Measurements from ENCODE around the gene ZNF91. TPM values are rescaled to one million over a fixed set of nuclear protein-coding genes. Genes with fewer than 3 reads are reported as not detected.
A peak's percentile ranks its signal among the peaks of the same experiment; 100 is the strongest.
"Not testable (repeated sequence)": the region's sequence is repeated elsewhere in the genome, so short reads cannot be mapped to it uniquely, and the experiment has no call there.

Gene ZNF91
- total RNA-seq = 10 to 100 TPM; 43.5 to 46.2 TPM

- peak; percentile 94 for DNase-seq
- Mint-ChIP-seq H3K9me3 (peaks cover 19% of the 10 kb centered on the region), H3K27ac (peak within 1 kb of the TSS; percentile 98), H3K4me1 (peaks cover 12% of the 10 kb centered on the region), H3K36me3 (ENCODE audit: low read depth) (peaks cover 47% of the 10 kb centered on the region), H3K27me3 (no peaks in the 10 kb centered on the region), H3K4me3 (peak within 1 kb of the TSS; percentile 96)
- ChIA-PET CTCF (interaction anchor here (0.5 to 1.1 kb wide), 4 partner anchors 192 to 1557 kb away, joined by 3 to 5 read pairs (median 3); partner anchors contain the start of genes ZNF675 and ZNF681), POLR2A (interaction anchor here (0.7 to 3.8 kb wide), 21 partner anchors 10 to 1889 kb away, joined by 3 to 43 read pairs (median 4); partner anchors contain the start of genes ZNF254, ZNF257, ZNF429 and ZNF43)
These were observed at the start of gene ZNF91 for GRCh38 chr19:23395041-23395721. Gene ZNF91, minus strand, starts transcription at chr19:23395471. Its CDS starts 117 bp downstream, at chr19:23395354.

GRCh38 chr19:23440791-23441190 lies 45.5 kb upstream of the ZNF91 start:
- CTCF ChIA-PET = no interaction called here
- no peaks in the 10 kb centered on the region for H3K27me3 Mint-ChIP-seq
- H3K4me3 Mint-ChIP-seq = no peak overlapping the region
- peaks cover 42% of the 10 kb centered on the region for H3K9me3 Mint-ChIP-seq
- POLR2A ChIA-PET = no interaction called here
- no peak overlapping the region for H3K27ac Mint-ChIP-seq
- H3K36me3 Mint-ChIP-seq (ENCODE audit: low read depth) = no peaks in the 10 kb centered on the region
- no peaks in the 10 kb centered on the region for H3K4me1 Mint-ChIP-seq
- DNase-seq = no peak

- Mint-ChIP-seq H3K4me3 (no peak overlapping the region), H3K27ac (no peak overlapping the region), H3K27me3 (no peaks in the 10 kb centered on the region), H3K4me1 (no peaks in the 10 kb centered on the region), H3K36me3 (ENCODE audit: low read depth) (no peaks in the 10 kb centered on the region), H3K9me3 (peaks cover 42% of the 10 kb centered on the region)
- ChIA-PET POLR2A (no interaction called here), CTCF (no interaction called here)
- DNase-seq = no peak
These were observed 44.9 kb upstream of the ZNF91 start for GRCh38 chr19:23440207-23440606.

- Mint-ChIP-seq H3K4me3 (no peak overlapping the region), H3K27ac (no peak overlapping the region), H3K9me3 (peaks cover 44% of the 10 kb centered on the region), H3K4me1 (no peaks in the 10 kb centered on the region), H3K36me3 (ENCODE audit: low read depth) (no peaks in the 10 kb centered on the region), H3K27me3 (no peaks in the 10 kb centered on the region)
- DNase-seq = no peak
- POLR2A ChIA-PET = no interaction called here
- CTCF ChIA-PET = no interaction called here
These were observed 44.4 kb upstream of the ZNF91 start for GRCh38 chr19:23439623-23440022.

GRCh38 chr19:23437901-23438300 lies 42.6 kb upstream of the ZNF91 start:
- POLR2A ChIA-PET = no interaction called here
- Mint-ChIP-seq H3K27me3 (no peaks in the 10 kb centered on the region), H3K9me3 (peaks cover 49% of the 10 kb centered on the region), H3K27ac (no peak overlapping the region), H3K36me3 (ENCODE audit: low read depth) (no peaks in the 10 kb centered on the region), H3K4me1 (no peaks in the 10 kb centered on the region), H3K4me3 (no peak overlapping the region)
- no peak for DNase-seq
- CTCF ChIA-PET = no interaction called here

GRCh38 chr19:23436944-23437343 lies 41.7 kb upstream of the ZNF91 start:
- Mint-ChIP-seq H3K27me3 (no peaks in the 10 kb centered on the region), H3K9me3 (peaks cover 43% of the 10 kb centered on the region), H3K4me3 (no peak overlapping the region), H3K4me1 (no peaks in the 10 kb centered on the region), H3K27ac (no peak overlapping the region), H3K36me3 (ENCODE audit: low read depth) (no peaks in the 10 kb centered on the region)
- ChIA-PET POLR2A (no interaction called here), CTCF (interaction anchor here (0.7 kb wide), 1 partner anchor 459 kb away, joined by 3 read pairs; no protein-coding TSS in a partner anchor)
- DNase-seq = no peak

GRCh38 chr19:23436318-23436717 lies 41.0 kb upstream of the ZNF91 start:
- Mint-ChIP-seq H3K4me3 (no peak overlapping the region), H3K9me3 (peaks cover 43% of the 10 kb centered on the region), H3K36me3 (ENCODE audit: low read depth) (no peaks in the 10 kb centered on the region), H3K27me3 (no peaks in the 10 kb centered on the region), H3K4me1 (no peaks in the 10 kb centered on the region), H3K27ac (no peak overlapping the region)
- no peak for DNase-seq
- POLR2A ChIA-PET = no interaction called here
- CTCF ChIA-PET = no interaction called here

GRCh38 chr19:23420824-23421223 lies 25.6 kb upstream of the ZNF91 start:
- DNase-seq = no peak
- ChIA-PET POLR2A (no interaction called here), CTCF (interaction anchor here (0.6 kb wide), 1 partner anchor 479 kb away, joined by 3 read pairs; no protein-coding TSS in a partner anchor)
- peaks cover 8% of the 10 kb centered on the region for H3K9me3 Mint-ChIP-seq
- H3K27ac Mint-ChIP-seq = no peak overlapping the region
- peaks cover 2% of the 10 kb centered on the region for H3K4me1 Mint-ChIP-seq
- no peaks in the 10 kb centered on the region for H3K27me3 Mint-ChIP-seq
- H3K36me3 Mint-ChIP-seq (ENCODE audit: low read depth) = no peaks in the 10 kb centered on the region
- no peak overlapping the region for H3K4me3 Mint-ChIP-seq

GRCh38 chr19:23419261-23419660 lies 24.0 kb upstream of the ZNF91 start:
- H3K27me3 Mint-ChIP-seq; CTCF ChIA-PET; H3K9me3 Mint-ChIP-seq; H3K27ac Mint-ChIP-seq; POLR2A ChIA-PET; DNase-seq; H3K4me1 Mint-ChIP-seq; H3K36me3 Mint-ChIP-seq (ENCODE audit: low read depth); H3K4me3 Mint-ChIP-seq: not testable (repeated sequence)

GRCh38 chr19:23415561-23416191 lies 20.4 kb upstream of the ZNF91 start:
- Mint-ChIP-seq H3K27me3 (peaks cover 4% of the 10 kb centered on the region), H3K36me3 (ENCODE audit: low read depth) (no peaks in the 10 kb centered on the region), H3K4me1 (peaks cover 7% of the 10 kb centered on the region), H3K27ac (no peak overlapping the region), H3K4me3 (peak overlapping the region; percentile 33), H3K9me3 (peaks cover 6% of the 10 kb centered on the region)
- DNase-seq = no peak
- ChIA-PET POLR2A (interaction anchor here (1.0 to 1.1 kb wide), 2 partner anchors 20 to 21 kb away, joined by 4 read pairs; partner anchors contain the start of gene ZNF91), CTCF (no interaction called here)

- no peak for DNase-seq
- POLR2A ChIA-PET = interaction anchor here (1.1 kb wide), 1 partner anchor 20 kb away, joined by 4 read pairs; no protein-coding TSS in a partner anchor
- Mint-ChIP-seq H3K27me3 (peaks cover 4% of the 10 kb centered on the region), H3K36me3 (ENCODE audit: low read depth) (no peaks in the 10 kb centered on the region), H3K4me1 (peaks cover 7% of the 10 kb centered on the region), H3K9me3 (peaks cover 6% of the 10 kb centered on the region), H3K4me3 (peak overlapping the region; percentile 33), H3K27ac (no peak overlapping the region)
- CTCF ChIA-PET = no interaction called here
These were observed 19.8 kb upstream of the ZNF91 start for GRCh38 chr19:23415034-23415433.

GRCh38 chr19:23410155-23410554 lies 14.9 kb upstream of the ZNF91 start:
- no peak for DNase-seq
- H3K27ac Mint-ChIP-seq = no peak overlapping the region
- ChIA-PET POLR2A (no interaction called here), CTCF (no interaction called here)
- H3K4me1 Mint-ChIP-seq = peaks cover 3% of the 10 kb centered on the region
- no peaks in the 10 kb centered on the region for H3K36me3 Mint-ChIP-seq (ENCODE audit: low read depth)
- H3K9me3 Mint-ChIP-seq = peaks cover 27% of the 10 kb centered on the region
- peaks cover 3% of the 10 kb centered on the region for H3K27me3 Mint-ChIP-seq
- no peak overlapping the region for H3K4me3 Mint-ChIP-seq

- POLR2A ChIA-PET = no interaction called here
- DNase-seq = no peak
- Mint-ChIP-seq H3K4me3 (no peak overlapping the region), H3K4me1 (no peaks in the 10 kb centered on the region), H3K9me3 (peaks cover 29% of the 10 kb centered on the region), H3K27ac (no peak overlapping the region), H3K36me3 (ENCODE audit: low read depth) (no peaks in the 10 kb centered on the region), H3K27me3 (no peaks in the 10 kb centered on the region)
- CTCF ChIA-PET = no interaction called here
These were observed 14.2 kb upstream of the ZNF91 start for GRCh38 chr19:23409392-23410048.
